HCT116 (cell line): Measurements from ENCODE around the gene VWA7. TPM values are rescaled to one million over a fixed set of nuclear protein-coding genes. Genes with fewer than 3 reads are reported as not detected.

Experiments used
- ATAC-seq: fragments of 200-7000 bp; cut with Tn5 transposase; 2 replicates; pipeline ENCODE4 v1.9.1; 2020; ENCODE audit warnings: mild to moderate bottlenecking, moderate library complexity
- BruUV-seq: library from RNA; stranded (reverse); fragments of 400-500 nt; replicated peaks from 2 replicates; lab custom pipeline; 2021; lab: Mats Ljungman, UMichigan
- CTCF ChIA-PET: fragments of 300-600 bp; sonication (Branson Sonifier 250); formaldehyde crosslinking; loops from one replicate; lab custom pipeline; 2021; ENCODE audit warnings: antibody characterized with exemption; lab: Charles Lee
- POLR2A ChIA-PET: fragments of 300-600, 350-600 bp; sonication (Branson Sonifier 250); formaldehyde crosslinking; loops from one replicate; lab custom pipeline; 2021; ENCODE audit warnings: antibody characterized with exemption; lab: Charles Lee
- RAD21 ChIA-PET, 2 experiments: fragments of 300-600 bp; sonication (Branson Sonifier 250); formaldehyde crosslinking; loops; one replicate each; lab custom pipeline; 2023; ENCODE audit warnings: low total read pairs in 2 of 2; ENCODE audit not compliant: uncharacterized antibody in 2 of 2, unreplicated experiment in 2 of 2, low non-redundant PET in 1 of 2; lab: Charles Lee
- DNase-seq: peaks from one replicate; pipeline ENCODE4 v3.0.0-alpha.2; 2010; ENCODE audit warnings: low read depth, low spot score
- H2AFZ ChIP-seq: fragments of 200-600 bp; shearing (Covaris generic), sonication (generic); 2 replicates; pipeline ENCODE4 v1.6.1; 2017; ENCODE audit warnings: low read depth, mixed run types, mixed read lengths, antibody characterized with exemption, low read length; ENCODE audit not compliant: poor library complexity, severe bottlenecking
- H3K27ac ChIP-seq: 2 replicates; pipeline ENCODE4 v1.5.1; 2012; ENCODE audit warnings: low read depth, low read length
- H3K27me3 ChIP-seq: fragments of 200-600 bp; sonication (generic); 2 replicates; pipeline ENCODE4 v1.6.1; 2016; ENCODE audit warnings: mixed run types, low read length, mixed read lengths; ENCODE audit not compliant: insufficient read depth
- H3K36me3 ChIP-seq, 2 experiments: fragments of 200-500 bp in 1 of 2; fragments of 200-600 bp in 1 of 2; sonication (Bioruptor generic) in 1 of 2; sonication (generic) in 1 of 2; 2 replicates each; pipeline versions ENCODE4 v1.5.1 to v1.6.1; 2014 to 2016; ENCODE audit warnings: low read length in 2 of 2, inconsistent platforms in 1 of 2, mixed read lengths in 1 of 2, mixed run types in 1 of 2; ENCODE audit not compliant: insufficient read depth in 2 of 2, control insufficient read depth in 1 of 2
- H3K4me1 ChIP-seq, 2 experiments: fragments of 200-600 bp in 1 of 2; sonication (generic) in 1 of 2; 2 replicates each; pipeline versions ENCODE4 v1.5.1 to v1.6.1; 2012 to 2017; ENCODE audit warnings: low read length in 2 of 2, inconsistent platforms in 1 of 2, mild to moderate bottlenecking in 1 of 2, mixed read lengths in 1 of 2, mixed run types in 1 of 2, moderate library complexity in 1 of 2; ENCODE audit not compliant: insufficient read depth in 2 of 2, control insufficient read depth in 1 of 2
- H3K4me2 ChIP-seq: fragments of 200-600 bp; sonication (generic); 2 replicates; pipeline ENCODE4 v1.6.1; 2017; ENCODE audit warnings: mixed run types, low read length, mixed read lengths
- H3K4me3 ChIP-seq, 2 experiments: fragments of 200-600 bp in 1 of 2; sonication (generic) in 1 of 2; replicated peaks in 1 of 2; 2 replicates each; pipeline ENCODE4 v1.5.1; 2011 to 2016; ENCODE audit warnings: low read length in 2 of 2, control low read depth in 1 of 2, low read depth in 1 of 2, mild to moderate bottlenecking in 1 of 2, mixed read lengths in 1 of 2, mixed run types in 1 of 2
- H3K79me2 ChIP-seq: fragments of 200-600 bp; sonication (generic); 2 replicates; pipeline ENCODE4 v1.6.1; 2017; ENCODE audit warnings: mild to moderate bottlenecking, mixed run types, low read length, moderate library complexity, mixed read lengths; ENCODE audit not compliant: insufficient read depth
- H3K9ac ChIP-seq: fragments of 200-600 bp; sonication (generic); 2 replicates; pipeline ENCODE4 v1.6.1; 2016; ENCODE audit warnings: low read length, mixed read lengths
- H3K9me2 ChIP-seq: fragments of 200-600 bp; sonication (generic), shearing (Covaris generic); 2 replicates; pipeline ENCODE4 v1.6.1; 2017; ENCODE audit warnings: mixed run types, mild to moderate bottlenecking, moderate library complexity; ENCODE audit not compliant: insufficient read depth
- H3K9me3 ChIP-seq, 2 experiments: fragments of 200-500 bp in 1 of 2; fragments of 200-600 bp in 1 of 2; sonication (Bioruptor generic) in 1 of 2; sonication (generic) in 1 of 2; 2 replicates each; pipeline ENCODE4 v1.6.1; 2014 to 2017; ENCODE audit warnings: low read length in 2 of 2, mixed read lengths in 2 of 2, inconsistent platforms in 1 of 2, low read depth in 1 of 2, mild to moderate bottlenecking in 1 of 2, mixed run types in 1 of 2, moderate library complexity in 1 of 2; ENCODE audit not compliant: control insufficient read depth in 1 of 2, insufficient read depth in 1 of 2
- H4K20me1 ChIP-seq: fragments of 200-600 bp; sonication (generic), shearing (Covaris generic); 2 replicates; pipeline ENCODE4 v1.6.1; 2017; ENCODE audit warnings: mixed run types, mild to moderate bottlenecking, moderate library complexity; ENCODE audit not compliant: insufficient read depth
- ATF3 ChIP-seq: IDR thresholded peaks from 2 replicates; pipeline ENCODE4 v1.6.1; 2012
- CEBPB ChIP-seq: IDR thresholded peaks from 2 replicates; pipeline ENCODE4 v1.6.1; 2012; ENCODE audit warnings: low read depth
- CTCF ChIP-seq, 3 experiments: fragments of 200-600 bp in 1 of 3; sonication (generic) in 1 of 3; IDR thresholded peaks in 2 of 3; conservative IDR thresholded peaks in 1 of 3; 2 replicates each; pipeline ENCODE4 v1.5.1; 2012 to 2017; ENCODE audit warnings: low read depth in 2 of 3, low read length in 2 of 3, antibody characterized with exemption in 1 of 3, borderline replicate concordance in 1 of 3, control low read depth in 1 of 3, mild to moderate bottlenecking in 1 of 3, mixed read lengths in 1 of 3, mixed run types in 1 of 3, moderate library complexity in 1 of 3; ENCODE audit not compliant: insufficient read depth in 1 of 3
- EZH2phosphoT487 ChIP-seq: fragments of 200-600 bp; IDR thresholded peaks from 2 replicates; pipeline ENCODE4 v1.6.1; 2018; ENCODE audit warnings: antibody characterized with exemption, borderline replicate concordance
- JUND ChIP-seq: IDR thresholded peaks from 2 replicates; pipeline ENCODE4 v1.6.1; 2012
- POLR2A ChIP-seq: IDR thresholded peaks from 2 replicates; pipeline ENCODE4 v1.7.0; 2011; ENCODE audit warnings: borderline replicate concordance; ENCODE audit not compliant: insufficient read depth, insufficient read length; ENCODE audit errors: extremely low read depth
- POLR2AphosphoS5 ChIP-seq: IDR thresholded peaks from 2 replicates; pipeline ENCODE4 v1.6.1; 2011; ENCODE audit warnings: mild to moderate bottlenecking, low read depth, low read length, moderate library complexity
- RAD21 ChIP-seq: IDR thresholded peaks from 2 replicates; pipeline ENCODE4 v1.6.1; 2012; ENCODE audit warnings: low read depth, mild to moderate bottlenecking
- REST ChIP-seq: IDR thresholded peaks from 2 replicates; pipeline ENCODE4 v1.6.1; 2012; ENCODE audit warnings: low read depth
- SP1 ChIP-seq: IDR thresholded peaks from 2 replicates; pipeline ENCODE4 v1.6.1; 2012; ENCODE audit warnings: low read depth
- ZFX ChIP-seq: fragments of 450-650 bp; IDR thresholded peaks from 2 replicates; pipeline ENCODE4 v1.6.1; 2017
- ZNF274 ChIP-seq: fragments of 200-500 bp; sonication (Bioruptor generic); IDR thresholded peaks from 2 replicates; pipeline ENCODE4 v1.6.1; 2014; ENCODE audit warnings: mild to moderate bottlenecking, low read depth, low read length, inconsistent platforms
- intact Hi-C: fragments of 100-400 bp; cut with micrococcal nuclease; formaldehyde crosslinking; loops from 2 replicates; pipeline ENCODE4 v1.10.0; 2022
- total RNA-seq: library from RNA; stranded (reverse); gene quantifications from one replicate; pipeline ENCODE4 v1.2.1, GENCODE V29; 2021; ENCODE audit not compliant: unreplicated experiment

The VWA7 gene
- total RNA-seq, 1 experiment from 2014 or later: 14.6 TPM

- peak overlapping the region; percentile 40 to 56 for H3K4me3 ChIP-seq
- H3K9ac ChIP-seq: peak overlapping the region; percentile 64
- BruUV-seq: no TSS peak
- peaks cover 43 to 60% of the 10 kb centered on the region in 2 experiments for H3K4me1 ChIP-seq
- no peak for DNase-seq
- POLR2A ChIA-PET: interaction anchor here (0.8 to 4.8 kb wide), 7 partner anchors 8 to 87 kb away, joined by 3 to 47 read pairs (median 4); partner anchors contain the start of genes HSPA1B and NEU1
- H2AFZ ChIP-seq: no peak overlapping the region
- peaks cover 0 to 20% of the 10 kb centered on the region in 2 experiments; a peak in 1 of 4 replicates for H3K36me3 ChIP-seq
- intact Hi-C loops: no loop called here
- H3K27me3 ChIP-seq: no peaks in the 10 kb centered on the region
- H3K27ac ChIP-seq: peak overlapping the region; percentile 79
- no peaks in the 10 kb centered on the region for H3K79me2 ChIP-seq
- RAD21 ChIA-PET: interaction anchor here in 1 of 2 experiments (0.7 to 1.1 kb wide), 3 partner anchors 17 to 41 kb away, joined by 3 to 5 read pairs (median 4); no protein-coding TSS in a partner anchor
- TF ChIP-seq SP1: no peak
- no peak for TF ChIP-seq POLR2A
- TF ChIP-seq, all 23 proteins: peak for 0
- H3K4me2 ChIP-seq: peak overlapping the region; percentile 79
- CTCF ChIA-PET: interaction anchor here (0.6 to 1.0 kb wide), 3 partner anchors 15 to 87 kb away, joined by 3 to 11 read pairs (median 3); partner anchors contain the start of gene NEU1
- H3K9me2 ChIP-seq: no peaks in the 10 kb centered on the region
- ATAC-seq: no peak
- no peaks in the 10 kb centered on the region for H3K9me3 ChIP-seq
- H4K20me1 ChIP-seq: no peaks in the 10 kb centered on the region
These were observed 1.3 kb downstream of the VWA7 start for GRCh38 chr6:31775633-31776484.

GRCh38 chr6:31775184-31775583 is 1.9 kb downstream of the VWA7 start:
- peak overlapping the region; percentile 79 for H3K4me2 ChIP-seq
- no peaks in the 10 kb centered on the region for H3K9me2 ChIP-seq
- H3K27ac ChIP-seq: peak overlapping the region; percentile 79
- H3K36me3 ChIP-seq: peaks cover 0 to 14% of the 10 kb centered on the region in 2 experiments; a peak in 1 of 4 replicates
- H4K20me1 ChIP-seq: no peaks in the 10 kb centered on the region
- no peaks in the 10 kb centered on the region for H3K79me2 ChIP-seq
- intact Hi-C loops: no loop called here
- peaks cover 44 to 67% of the 10 kb centered on the region in 2 experiments for H3K4me1 ChIP-seq
- DNase-seq (no peak), ATAC-seq (peak; percentile 61)
- ChIA-PET POLR2A (interaction anchor here (0.8 to 4.8 kb wide), 8 partner anchors 9 to 87 kb away, joined by 3 to 47 read pairs (median 4); partner anchors contain the start of genes HSPA1B and NEU1), RAD21 (interaction anchor here in 1 of 2 experiments (0.7 to 1.1 kb wide), 3 partner anchors 18 to 40 kb away, joined by 3 to 5 read pairs (median 4); no protein-coding TSS in a partner anchor), CTCF (interaction anchor here (0.6 to 1.4 kb wide), 5 partner anchors 16 to 88 kb away, joined by 3 to 11 read pairs (median 3); partner anchors contain the start of gene NEU1)
- H3K9me3 ChIP-seq: no peaks in the 10 kb centered on the region
- H3K9ac ChIP-seq: peak overlapping the region; percentile 64
- no TSS peak for BruUV-seq
- no peak overlapping the region for H2AFZ ChIP-seq
- H3K4me3 ChIP-seq: peak overlapping the region in 1 of 2 experiments; percentile 19; a peak in 3 of 4 replicates
- no peaks in the 10 kb centered on the region for H3K27me3 ChIP-seq
- TF ChIP-seq POLR2AphosphoS5 (peak; percentile 44), REST (no peak), CTCF (IDR thresholded peaks at IDR 0.05 in 2 of 3, conservative IDR thresholded peaks at IDR 0.05 in 1 of 3; ENCODE audit: borderline replicate concordance in 1 of 3, insufficient read depth in 1 of 3, low read depth in 2 of 3, low read length in 2 of 3) (0 out of 6 replicates have a peak, but pooled peaks of 2 of the 3 experiments have one; percentile 5 to 24), JUND (no peak), RAD21 (no peak), EZH2phosphoT487 (no peak), ATF3 (no peak), ZNF274 (no peak), CEBPB (no peak), ZFX (no peak)
